GM12891 (cell line): ENCODE measurements around the gene CCDC63.

Experiments
- POLR2A ChIP-seq: IDR thresholded peaks from 2 replicates; pipeline ENCODE4 v1.6.1; 2011; ENCODE audit warnings: low read depth, low read length, control low read depth
- POLR2AphosphoS5 ChIP-seq: IDR thresholded peaks from 2 replicates; pipeline ENCODE4 v1.6.1; 2011; ENCODE audit warnings: low read depth, low read length, control low read depth

DNA sequence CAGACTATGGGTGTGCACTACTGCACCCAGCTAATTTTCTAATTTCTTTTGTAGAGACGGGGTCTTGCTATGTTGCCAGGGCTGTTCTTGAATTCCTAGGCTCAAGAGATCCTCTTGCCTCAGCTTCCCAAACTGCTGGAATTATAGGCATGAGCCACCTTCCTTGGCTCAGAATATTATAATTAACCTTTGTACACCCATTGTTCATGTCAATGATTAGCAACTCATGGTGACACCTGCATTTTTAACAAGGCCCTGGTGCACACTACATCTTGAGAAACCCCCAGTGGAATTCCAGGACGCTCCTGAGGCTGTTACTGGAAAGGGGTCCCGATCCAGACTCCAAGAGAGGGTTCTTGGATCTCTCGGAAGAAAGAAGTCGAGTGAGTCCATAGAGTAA lies 28.3 kb upstream of the CCDC63 start:
- TF ChIP-seq POLR2AphosphoS5 (no peak), POLR2A (no peak)
